Right renal cortex interstitium (tissue), 3 donors: Measurements from ENCODE around the gene GVQW3. TPM values are rescaled to one million over a fixed set of nuclear protein-coding genes. Genes with fewer than 3 reads are reported as not detected.
"Not testable (repeated sequence)": the region's sequence is repeated elsewhere in the genome, so short reads cannot be mapped to it uniquely, and the experiment has no call there.

ENCODE experiments used
- DNase-seq, 3 donors: peaks; one replicate each; pipeline ENCODE4 v3.0.0-alpha.2; 2013; ENCODE audit warnings: low read depth in 3 of 3, low spot score in 2 of 3
- polyA plus RNA-seq, 3 donors: library from polyadenylated mRNA; unstranded; fragments of 120-200 nt; gene quantifications; one replicate each; pipeline ENCODE4 v1.2.1, GENCODE V29; 2013; ENCODE audit not compliant: insufficient read length in 3 of 3

GVQW3 gene
- polyA plus RNA-seq, 3 donors, result 9.7 to 10.8 (median 10.3) TPM

GRCh38 chr11:76382209-76382608 lies 1.1 kb downstream of the GVQW3 start:
- DNase-seq, result no peak

- no peak for DNase-seq
These were observed 4.8 kb downstream of the GVQW3 start for GRCh38 chr11:76385903-76386302.

- no peak for DNase-seq
These were observed 7.3 kb downstream of the GVQW3 start for GRCh38 chr11:76388408-76388807.

GRCh38 chr11:76391021-76391420 lies 9.9 kb downstream of the GVQW3 start:
- DNase-seq, result no peak

- no peak for DNase-seq
These were observed 10.8 kb downstream of the GVQW3 start for GRCh38 chr11:76391811-76392475.

GRCh38 chr11:76392870-76393269 lies 11.7 kb downstream of the GVQW3 start:
- DNase-seq, result no peak

- DNase-seq, result no peak
These were observed 13.3 kb downstream of the GVQW3 start for GRCh38 chr11:76394411-76394810.

- DNase-seq, result no peak
These were observed 14.2 kb downstream of the GVQW3 start for GRCh38 chr11:76395296-76395695.

- DNase-seq, result no peak
These were observed 16.3 kb downstream of the GVQW3 start for GRCh38 chr11:76397383-76397782.

GRCh38 chr11:76400967-76401366 lies 19.8 kb downstream of the GVQW3 start:
- DNase-seq, result no peak

GRCh38 chr11:76401484-76401883 lies 20.4 kb downstream of the GVQW3 start:
- DNase-seq, result not testable (repeated sequence)

- no peak for DNase-seq
These were observed 25.2 kb downstream of the GVQW3 start for GRCh38 chr11:76406359-76406758.

- DNase-seq, result peak in 2 of 3 donors; percentile 20 to 32
These were observed 27.2 kb downstream of the GVQW3 start for GRCh38 chr11:76408171-76408965.

- peak; percentile 46 to 56 (median 54) for DNase-seq
These were observed 29.8 kb downstream of the GVQW3 start for GRCh38 chr11:76410851-76411357.

GRCh38 chr11:76415073-76415472 lies 34.0 kb downstream of the GVQW3 start:
- no peak for DNase-seq

GRCh38 chr11:76419896-76420295 lies 38.8 kb downstream of the GVQW3 start:
- DNase-seq, result no peak

- DNase-seq, result no peak
These were observed 43.3 kb downstream of the GVQW3 start for GRCh38 chr11:76424379-76424778.

GRCh38 chr11:76424891-76425290 lies 43.8 kb downstream of the GVQW3 start:
- DNase-seq, result no peak

- no peak for DNase-seq
These were observed 45.5 kb downstream of the GVQW3 start for GRCh38 chr11:76426660-76427059.

GRCh38 chr11:76436020-76436419 lies 54.9 kb downstream of the GVQW3 start:
- no peak for DNase-seq

GRCh38 chr11:76443268-76443980 lies 62.3 kb downstream of the GVQW3 start:
- DNase-seq, result no peak
